Activated T-cell treated with anti-CD3 and anti-CD28 coated beads for 48 hours (primary cell): ENCODE measurements around the gene ITPKC.
"Not testable (repeated sequence)": the region's sequence is repeated elsewhere in the genome, so short reads cannot be mapped to it uniquely, and the experiment has no call there.

Source experiments
- DNase-seq: peaks from one replicate; pipeline ENCODE4 v3.0.0-alpha.2; 2020; ENCODE audit warnings: low read depth

Gene ITPKC

DNA sequence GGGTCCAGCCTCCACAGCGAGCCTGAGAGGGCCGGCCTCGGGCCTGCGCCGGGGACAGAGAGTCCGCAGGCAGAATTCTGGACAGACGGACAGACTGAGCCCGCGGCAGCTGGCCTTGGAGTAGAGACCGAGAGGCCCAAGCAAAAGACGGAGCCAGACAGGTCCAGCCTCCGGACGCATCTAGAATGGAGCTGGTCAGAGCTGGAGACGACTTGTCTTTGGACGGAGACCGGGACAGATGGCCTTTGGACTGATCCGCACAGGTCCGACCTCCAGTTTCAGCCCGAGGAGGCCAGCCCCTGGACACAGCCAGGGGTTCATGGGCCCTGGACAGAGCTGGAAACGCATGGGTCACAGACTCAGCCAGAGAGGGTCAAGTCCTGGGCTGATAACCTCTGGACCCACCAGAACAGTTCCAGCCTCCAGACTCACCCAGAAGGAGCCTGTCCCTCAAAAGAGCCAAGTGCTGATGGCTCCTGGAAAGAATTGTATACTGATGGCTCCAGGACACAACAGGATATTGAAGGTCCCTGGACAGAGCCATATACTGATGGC lies 490 bp downstream of the ITPKC start:
- no peak for DNase-seq

DNA sequence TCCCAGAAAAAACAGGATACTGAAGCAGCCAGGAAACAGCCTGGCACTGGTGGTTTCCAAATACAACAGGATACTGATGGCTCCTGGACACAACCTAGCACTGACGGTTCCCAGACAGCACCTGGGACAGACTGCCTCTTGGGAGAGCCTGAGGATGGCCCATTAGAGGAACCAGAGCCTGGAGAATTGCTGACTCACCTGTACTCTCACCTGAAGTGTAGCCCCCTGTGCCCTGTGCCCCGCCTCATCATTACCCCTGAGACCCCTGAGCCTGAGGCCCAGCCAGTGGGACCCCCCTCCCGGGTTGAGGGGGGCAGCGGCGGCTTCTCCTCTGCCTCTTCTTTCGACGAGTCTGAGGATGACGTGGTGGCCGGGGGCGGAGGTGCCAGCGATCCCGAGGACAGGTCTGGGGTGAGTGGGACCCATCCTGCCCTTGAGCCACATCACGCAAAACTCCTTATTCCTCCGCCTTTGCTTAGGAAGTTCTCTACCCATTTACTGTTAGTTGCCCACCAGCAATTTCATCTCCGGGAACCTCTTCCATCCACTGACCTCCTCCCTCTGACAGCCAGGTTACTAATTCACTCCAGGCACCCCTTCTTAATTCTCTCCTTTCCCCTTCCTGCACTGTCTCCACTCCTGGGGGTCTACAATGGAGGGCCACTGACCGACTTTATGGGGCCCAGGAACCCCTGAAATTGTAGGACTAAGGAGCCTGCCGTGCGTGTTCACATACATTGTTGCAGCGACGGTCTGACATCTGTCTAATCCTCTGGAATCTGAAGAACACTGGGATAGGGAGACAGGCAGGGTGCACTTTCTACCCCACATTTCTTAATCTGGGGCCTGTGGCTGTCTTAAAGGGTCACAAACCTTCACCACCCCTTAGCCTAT lies 1.2 kb downstream of the ITPKC start:
- no peak for DNase-seq

DNA sequence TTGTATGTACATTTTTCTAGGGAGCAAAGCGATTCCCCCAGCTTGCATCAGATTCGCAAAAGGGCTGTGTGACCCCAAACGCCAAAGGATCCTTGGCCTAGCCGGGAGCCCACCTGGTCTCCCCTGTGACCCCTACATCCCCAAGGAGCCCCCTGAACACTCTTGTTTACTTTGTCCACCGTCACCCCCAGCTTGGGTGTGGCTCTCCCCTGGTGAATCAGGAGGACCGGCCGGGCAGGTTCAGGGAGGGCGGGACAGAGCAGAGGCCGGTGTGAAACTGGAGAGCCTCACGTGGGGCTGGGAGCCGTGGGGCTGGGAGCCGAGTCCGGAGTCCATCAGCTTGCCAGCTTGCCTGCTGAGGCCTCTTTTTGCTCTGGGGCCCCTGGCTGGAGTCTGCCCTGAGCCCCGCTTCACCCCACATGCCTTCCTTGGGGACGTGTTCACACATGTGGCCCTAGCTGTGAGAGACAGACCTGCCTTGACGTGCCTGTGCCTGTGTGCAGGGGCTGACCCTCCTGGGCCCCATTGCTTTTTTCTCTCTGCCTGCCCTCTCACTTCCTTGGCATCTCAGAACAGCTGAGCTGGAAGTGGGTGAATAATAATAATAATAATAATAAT lies 2.0 kb downstream of the ITPKC start:
- no peak for DNase-seq

DNA sequence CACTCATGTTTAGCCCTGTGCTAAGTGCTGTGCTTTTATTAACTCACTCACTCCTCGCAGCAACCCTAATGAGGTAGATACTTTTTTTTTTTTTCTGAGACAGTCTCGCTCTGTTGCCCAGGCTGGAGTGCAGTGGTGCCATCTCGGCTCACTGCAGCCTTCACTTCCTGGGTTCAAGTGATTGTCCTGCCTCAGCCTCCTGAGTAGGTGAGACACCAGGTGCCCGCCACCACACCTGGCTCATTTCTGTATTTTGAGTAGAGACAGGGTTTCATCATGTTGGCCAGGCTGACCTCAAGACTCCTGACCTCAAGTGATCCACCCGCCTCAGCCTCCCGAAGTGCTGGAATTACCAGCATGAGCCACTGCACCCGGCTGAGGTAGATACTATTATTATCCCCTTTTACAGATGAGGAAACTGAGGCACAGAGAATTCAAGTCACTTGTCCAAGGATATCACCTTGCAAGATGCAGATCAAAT lies 2.5 kb downstream of the ITPKC start:
- no peak for DNase-seq

DNA sequence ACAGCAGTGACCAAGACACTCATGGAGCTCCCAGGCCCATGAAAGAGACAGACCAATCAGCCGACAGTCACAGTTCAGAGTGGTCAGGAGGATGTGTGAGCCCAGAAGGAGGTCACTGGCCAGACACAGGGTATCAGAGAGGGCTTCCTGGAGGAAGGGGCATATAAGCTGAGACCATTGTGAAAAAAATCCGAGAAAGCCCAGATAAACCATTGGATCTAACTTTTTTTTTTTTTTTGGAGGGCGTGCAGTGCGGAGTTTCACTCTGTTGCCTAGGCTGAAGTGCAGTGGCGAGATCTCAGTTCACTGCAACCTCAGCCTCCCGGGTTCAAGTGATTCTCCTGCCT lies 4.2 kb downstream of the ITPKC start:
- no peak for DNase-seq

DNA sequence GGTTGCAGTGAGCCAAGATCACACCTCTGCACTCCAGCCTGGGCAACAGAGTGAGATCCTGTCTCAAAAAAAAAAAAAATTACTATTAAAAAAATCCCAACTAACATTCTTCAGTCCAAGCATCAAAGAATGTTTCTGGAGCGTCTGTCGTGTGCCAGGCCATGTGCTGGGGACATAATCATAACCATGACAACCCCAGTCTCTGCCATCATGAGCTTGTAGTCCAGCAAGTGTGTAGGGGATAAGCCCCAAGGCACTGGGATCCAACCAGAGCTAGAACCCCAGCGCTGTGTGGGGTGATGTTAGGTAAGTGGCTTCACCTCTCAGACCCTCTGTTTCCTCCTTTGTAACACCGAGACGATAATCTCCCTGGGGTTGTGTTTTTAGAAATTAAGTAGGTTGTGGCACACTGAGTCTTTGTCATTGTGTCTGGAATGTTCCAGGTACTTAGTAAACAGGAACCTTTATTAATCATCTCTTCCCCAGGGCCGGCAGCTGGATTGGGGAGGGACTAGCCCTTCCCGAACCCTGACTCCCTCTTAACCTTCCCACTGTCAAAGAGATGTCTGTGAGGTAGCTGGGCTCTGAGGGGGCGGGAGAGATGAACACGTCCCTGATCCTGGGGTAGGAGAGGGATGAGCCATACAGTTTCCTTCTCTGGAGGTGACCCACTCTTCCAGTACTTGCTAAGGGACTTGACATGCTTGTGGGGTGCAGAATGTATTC lies 5.2 kb downstream of the ITPKC start:
- no peak for DNase-seq

DNA sequence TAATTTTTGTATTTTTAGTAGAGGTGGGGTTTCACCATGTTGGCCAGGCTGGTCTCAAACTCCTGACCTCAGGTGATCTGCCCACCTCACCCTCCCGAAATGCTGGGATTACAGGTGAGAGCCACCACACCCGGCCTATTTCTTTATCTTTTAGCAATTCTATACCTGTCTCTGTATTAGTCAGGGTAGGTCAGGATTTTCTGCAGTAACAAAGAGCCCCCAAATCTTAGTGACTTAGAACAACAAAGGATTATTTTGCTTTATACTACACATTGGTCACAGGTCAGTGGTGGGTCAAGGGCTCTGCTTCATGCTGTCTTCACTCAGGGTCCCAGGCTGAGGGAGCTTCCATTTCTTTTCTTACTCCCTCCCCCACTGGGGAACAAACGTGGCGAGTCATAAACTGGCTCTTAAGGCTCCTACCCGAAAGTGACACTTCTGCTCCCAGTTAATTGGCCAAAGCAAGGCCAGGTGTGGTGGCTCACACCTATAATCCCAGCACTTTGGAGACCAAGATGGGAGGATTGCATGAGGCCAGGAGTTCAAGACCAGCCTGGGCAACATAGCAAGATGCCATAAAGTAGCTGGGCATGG lies 6.8 kb downstream of the ITPKC start:
- no peak for DNase-seq

DNA sequence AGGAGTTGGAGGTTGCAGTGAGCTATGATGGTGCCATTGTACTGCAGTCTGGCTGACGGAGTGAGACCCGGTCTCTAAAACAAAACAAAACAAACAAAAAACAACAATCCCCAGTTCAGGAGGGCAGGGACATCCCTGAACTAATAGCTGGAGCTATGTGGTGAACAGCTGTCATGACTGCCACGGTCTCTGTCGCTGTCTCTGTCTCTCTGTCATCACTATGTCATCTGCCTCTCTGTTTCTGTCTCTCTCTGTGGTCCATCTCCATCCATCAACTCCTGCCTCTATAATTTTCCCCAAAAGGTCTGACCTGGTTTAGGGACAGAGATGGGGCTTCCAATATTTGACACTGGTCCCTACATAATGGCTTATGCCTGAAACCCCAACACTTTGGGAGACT lies 7.4 kb downstream of the ITPKC start:
- no peak for DNase-seq

DNA sequence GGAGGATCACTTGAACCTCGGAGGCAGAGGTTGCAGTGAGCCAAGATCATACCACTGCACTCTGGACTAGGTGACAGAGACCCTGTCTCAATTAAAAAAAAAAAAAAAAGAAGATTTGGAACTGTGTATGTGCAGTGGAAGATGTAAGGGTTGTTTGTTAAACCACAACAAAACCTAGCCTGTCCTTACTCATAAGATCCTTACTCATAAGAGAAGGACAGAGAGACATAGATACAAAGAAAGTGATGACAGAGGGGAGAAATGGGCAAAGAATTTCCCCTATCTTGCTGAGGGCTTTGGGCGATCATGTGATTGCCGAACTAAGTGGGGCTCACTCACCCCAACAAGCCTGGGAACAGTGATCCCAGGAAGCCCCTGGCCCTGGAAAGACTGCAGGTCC lies 7.9 kb downstream of the ITPKC start:
- DNase-seq = no peak

DNA sequence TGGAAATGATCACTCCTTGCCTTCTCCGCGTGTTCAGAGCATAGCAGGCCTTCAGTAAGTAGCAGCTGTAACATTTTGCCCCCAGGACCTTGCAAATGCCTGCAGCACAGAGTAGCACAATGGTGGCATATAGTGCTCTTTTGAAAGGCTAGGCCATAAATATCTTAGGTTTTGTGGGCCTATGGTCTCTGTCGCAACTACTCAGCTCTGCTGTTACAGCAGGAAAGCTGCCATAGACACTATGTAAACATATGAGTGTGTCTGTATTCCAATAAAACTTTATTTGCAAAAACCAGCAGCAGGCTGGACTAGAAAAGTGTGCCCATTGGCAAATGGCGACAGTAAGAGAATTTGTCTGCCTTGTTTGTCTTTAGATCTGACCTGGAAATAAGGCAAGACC lies 9.4 kb downstream of the ITPKC start:
- DNase-seq = no peak

DNA sequence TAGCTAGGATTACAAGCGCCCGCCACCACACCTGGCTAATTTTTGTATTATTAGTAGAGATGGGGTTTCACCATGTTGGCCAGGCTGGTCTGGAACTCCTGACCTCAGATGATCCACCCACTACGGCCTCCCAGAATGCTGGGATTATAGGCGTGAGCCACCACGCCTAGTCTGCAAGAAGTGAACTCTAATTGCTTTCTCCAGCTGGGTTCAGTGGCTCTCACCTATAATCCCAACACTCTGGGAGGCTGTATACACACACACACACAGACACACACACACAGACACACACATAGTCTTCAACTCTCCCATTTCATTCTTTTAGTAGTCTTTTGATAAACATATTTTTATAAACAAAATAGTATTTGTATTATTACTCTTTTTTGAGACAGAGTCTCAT lies 13.2 kb downstream of the ITPKC start:
- not testable (repeated sequence) for DNase-seq

DNA sequence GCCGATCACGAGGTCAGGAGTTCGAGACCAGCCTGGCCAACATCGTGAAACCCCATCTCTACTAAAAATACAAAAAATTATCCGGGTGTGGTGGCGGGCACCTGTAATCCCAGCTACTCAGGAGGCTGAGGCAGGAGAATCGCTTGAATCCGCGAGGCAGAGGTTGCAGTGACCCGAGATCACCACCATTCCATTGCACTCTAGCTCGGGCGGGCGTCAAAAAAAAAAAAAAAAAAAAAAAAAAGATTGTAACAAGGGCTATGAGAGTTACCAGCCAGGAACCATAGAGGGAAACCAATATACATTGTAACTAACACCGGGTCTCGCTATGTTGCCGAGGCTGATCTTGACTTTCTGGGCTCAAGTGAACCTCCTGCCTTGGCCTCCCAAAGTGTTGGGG lies 15.4 kb downstream of the ITPKC start:
- DNase-seq = not testable (repeated sequence)

DNA sequence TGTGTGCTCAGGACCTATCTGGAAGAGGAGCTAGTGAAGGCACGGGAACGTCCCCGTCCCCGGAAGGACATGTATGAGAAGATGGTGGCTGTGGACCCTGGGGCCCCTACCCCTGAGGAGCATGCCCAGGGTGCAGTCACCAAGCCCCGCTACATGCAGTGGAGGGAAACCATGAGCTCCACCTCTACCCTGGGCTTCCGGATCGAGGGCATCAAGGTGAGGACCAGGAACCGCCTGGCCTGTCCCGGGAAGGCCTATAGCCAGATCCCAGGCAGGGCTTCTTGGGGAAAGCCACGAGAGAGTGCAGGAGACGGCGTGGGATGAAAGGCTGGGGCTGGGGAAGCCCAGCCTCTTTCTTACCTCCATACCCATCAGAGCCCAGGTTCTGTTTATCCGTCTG lies 16.2 kb downstream of the ITPKC start:
- DNase-seq = no peak

DNA sequence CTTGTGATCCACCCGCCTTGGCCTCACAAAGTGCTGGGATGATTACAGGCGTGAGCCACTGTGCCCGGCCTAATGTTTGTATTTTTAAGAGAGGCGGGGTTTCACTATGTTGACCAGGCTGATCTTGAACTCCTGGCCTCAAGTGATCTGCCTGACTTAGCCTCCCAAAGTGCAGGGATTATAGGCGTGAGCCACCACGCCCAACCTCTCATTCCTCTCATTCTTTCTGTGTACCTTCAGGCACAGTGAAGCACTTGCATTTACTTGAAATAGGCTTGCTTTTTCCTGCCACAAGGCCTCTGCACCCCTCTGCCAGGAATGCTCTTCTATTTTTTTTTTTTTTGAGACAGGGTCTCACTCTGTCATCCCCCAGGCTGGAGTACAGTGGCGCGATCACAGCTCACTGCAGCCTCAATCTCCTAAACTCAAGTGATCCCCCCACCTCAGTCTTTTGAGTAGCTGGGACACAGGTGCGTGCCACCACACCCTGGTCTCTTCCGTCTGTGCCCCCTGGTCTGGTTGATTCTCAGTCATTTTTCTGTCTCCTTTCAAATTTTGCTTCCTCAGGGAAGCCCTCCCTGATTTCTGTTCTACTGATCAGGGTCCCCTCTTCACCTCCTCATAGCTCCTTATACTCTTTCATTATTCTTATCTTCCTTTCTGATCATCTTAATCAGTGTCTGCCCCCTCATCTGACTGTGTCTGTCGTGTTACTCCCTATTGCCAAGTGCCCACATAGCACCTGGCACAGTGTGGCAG lies 18.3 kb downstream of the ITPKC start:
- no peak for DNase-seq

DNA sequence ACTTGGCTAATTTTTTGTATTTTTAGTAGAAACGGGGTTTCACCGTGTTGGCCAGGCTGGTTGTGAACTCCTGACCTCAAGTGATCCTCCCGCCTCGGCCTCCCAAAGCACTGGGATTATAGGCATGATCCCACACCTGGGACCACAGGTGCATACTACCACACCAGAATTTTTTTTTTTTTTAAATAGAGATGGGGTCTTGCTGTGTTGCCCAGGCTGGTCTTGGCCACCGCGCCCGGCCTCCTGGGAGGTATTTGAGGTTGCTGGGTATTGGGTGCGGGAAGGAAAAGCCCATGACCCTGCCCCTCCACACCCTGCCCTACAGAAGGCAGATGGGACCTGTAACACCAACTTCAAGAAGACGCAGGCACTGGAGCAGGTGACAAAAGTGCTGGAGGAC lies 19.7 kb downstream of the ITPKC start:
- DNase-seq = no peak

DNA sequence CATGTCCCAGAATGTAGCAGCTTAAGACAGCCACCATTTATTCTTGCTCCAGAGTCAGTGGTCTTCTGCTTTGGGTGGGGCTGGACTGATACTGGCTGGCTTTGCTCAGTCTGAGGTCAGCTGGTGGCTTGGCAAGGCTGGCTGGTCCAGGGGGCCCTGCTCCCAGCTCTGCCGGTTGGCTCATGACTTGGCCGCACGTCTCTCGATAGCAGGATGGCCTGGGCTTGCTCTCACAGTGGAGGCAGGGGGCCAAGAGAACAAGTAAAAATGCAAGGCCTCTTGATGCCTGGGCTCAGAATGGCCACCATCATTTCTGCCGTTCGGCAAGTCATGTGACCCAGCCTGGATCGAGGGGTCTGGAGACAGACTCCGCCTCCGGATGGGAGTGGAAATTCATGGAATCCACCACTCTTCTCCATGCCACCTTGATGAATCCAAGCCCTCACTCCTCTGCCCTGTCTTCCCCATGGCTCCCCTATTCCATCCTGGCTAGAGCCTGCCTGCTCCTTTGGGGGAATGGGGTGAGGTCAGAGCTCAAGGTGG lies 20.3 kb downstream of the ITPKC start:
- no peak for DNase-seq

DNA sequence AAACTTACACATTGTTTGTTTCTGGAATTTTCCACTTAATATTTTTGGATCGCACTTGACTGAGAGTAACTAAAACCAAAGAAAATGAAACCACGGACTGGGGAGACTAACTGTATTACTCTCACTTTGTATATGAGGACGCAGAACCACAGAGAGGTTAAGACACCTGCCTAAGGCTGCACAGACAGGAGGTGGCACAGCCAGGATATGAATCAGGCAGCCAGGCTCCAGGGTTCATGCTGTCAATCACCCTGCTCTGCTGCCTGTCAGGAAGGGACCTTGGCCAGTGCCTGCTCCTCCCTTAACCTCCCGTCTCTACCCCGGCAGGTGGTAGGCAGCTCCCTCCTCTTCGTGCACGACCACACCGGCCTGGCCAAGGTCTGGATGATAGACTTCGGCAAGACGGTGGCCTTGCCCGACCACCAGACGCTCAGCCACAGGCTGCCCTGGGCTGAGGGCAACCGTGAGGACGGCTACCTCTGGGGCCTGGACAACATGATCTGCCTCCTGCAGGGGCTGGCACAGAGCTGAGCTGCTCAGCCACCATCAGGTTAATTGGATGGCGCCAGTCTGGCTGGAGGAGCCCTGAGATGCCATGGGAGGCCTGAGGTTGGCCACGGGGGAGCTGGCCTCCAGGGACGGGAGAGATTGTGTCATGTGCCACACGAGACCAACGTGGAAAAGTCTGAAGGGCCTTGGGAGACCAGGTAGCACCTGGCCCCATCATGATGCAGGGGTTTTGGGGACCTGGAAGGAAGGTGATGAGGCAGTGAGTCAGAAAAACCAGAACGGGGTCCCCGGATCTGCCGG lies 22.3 kb downstream of the ITPKC start:
- DNase-seq = no peak

DNA sequence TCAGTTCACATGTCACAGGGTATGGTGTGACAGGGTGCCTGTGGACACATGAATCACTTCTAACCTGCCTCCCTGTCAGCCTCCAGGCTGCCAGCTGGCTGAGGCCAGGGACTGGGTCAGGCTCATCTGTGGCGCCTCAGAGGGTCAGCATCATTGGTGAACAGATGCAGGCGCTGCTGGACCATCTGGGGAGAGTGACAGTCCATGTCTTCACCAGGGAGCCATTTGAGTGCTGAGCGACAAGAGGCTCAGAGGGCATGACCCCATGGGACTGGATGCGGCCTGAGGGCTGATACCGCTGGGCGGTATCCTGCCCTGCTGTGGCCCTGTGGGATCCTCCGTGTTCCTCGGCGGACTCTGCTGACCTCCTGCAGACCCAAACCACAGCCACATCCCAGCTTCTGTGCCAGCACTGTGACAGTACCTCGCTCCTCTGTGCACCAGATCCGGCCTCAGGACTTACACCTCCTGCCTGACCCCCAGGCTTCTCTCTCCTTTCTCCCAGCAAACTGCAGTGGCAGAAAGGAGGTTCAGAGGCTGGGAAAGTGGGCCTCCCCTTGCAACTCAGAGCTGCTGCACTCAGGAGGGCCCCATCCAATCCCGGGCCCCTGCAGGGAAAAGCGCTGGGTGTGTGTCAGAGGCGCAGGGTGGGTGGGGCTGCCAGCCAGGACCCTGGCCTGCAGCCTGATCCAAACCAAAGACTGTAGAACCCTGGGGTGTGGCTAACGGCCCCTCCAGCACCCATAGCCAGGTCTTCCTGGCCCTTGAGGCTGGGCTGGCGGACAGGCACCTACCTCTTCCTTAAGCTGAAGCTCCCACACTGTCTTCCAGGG lies 23.2 kb downstream of the ITPKC start:
- no peak for DNase-seq

DNA sequence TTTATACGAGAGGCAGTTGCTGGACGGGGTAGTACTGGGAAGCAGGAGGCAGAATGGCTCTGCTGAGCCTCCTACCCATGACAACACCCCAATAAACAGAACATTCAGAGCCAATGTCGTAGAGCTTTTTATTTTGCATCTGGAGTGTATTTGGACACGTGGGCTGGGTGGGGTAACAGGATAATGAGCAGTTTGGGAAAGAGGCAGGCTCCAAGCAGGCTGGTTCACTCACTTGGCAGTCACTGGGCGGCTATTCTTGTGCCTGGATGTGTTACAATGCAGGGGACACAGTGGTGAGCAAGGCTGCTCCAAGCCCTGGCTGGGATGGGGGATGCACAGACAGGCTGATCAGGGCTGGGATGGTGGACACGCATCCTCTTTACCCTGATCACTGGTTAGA lies 23.8 kb downstream of the ITPKC start:
- no peak for DNase-seq
